Mucosa of stomach (tissue), 1 donor: ENCODE data around the gene DDX41.

ENCODE experiments used
- H3K27me3 ChIP-seq: one replicate; pipeline ENCODE4 v1.7.0; 2013; ENCODE audit warnings: mild to moderate bottlenecking, low read length; ENCODE audit not compliant: control insufficient read depth, insufficient read depth
- H3K36me3 ChIP-seq: one replicate; pipeline ENCODE4 v1.7.0; 2013; ENCODE audit warnings: low read length; ENCODE audit not compliant: control insufficient read depth, insufficient read depth
- H3K4me1 ChIP-seq: one replicate; pipeline ENCODE4 v1.7.0; 2013; ENCODE audit warnings: mild to moderate bottlenecking, low read length; ENCODE audit not compliant: control insufficient read depth, insufficient read depth
- H3K4me3 ChIP-seq: one replicate; pipeline ENCODE4 v1.7.0; 2013; ENCODE audit warnings: low read length
- H3K9ac ChIP-seq: one replicate; pipeline ENCODE4 v1.7.0; 2013; ENCODE audit warnings: mild to moderate bottlenecking, low read length, moderate library complexity
- H3K9me3 ChIP-seq: one replicate; pipeline ENCODE4 v1.7.0; 2013; ENCODE audit warnings: mild to moderate bottlenecking, low read length, moderate library complexity; ENCODE audit not compliant: control insufficient read depth
- donor health status: Pancreatic carcinoma.

Gene DDX41

GRCh38 chr5:177509381-177509951 lies 7.3 kb downstream of the DDX41 start, which contains the start of gene DOK3:
TSS of gene DOK3 (minus strand) at chr5:177509826. CDS start at chr5:177509540, 286 bp downstream.
- peak within 1 kb of the TSS; percentile 25 for H3K9ac ChIP-seq
- H3K9me3 ChIP-seq, result no peaks in the 10 kb centered on the region
- no peaks in the 10 kb centered on the region for H3K36me3 ChIP-seq
- no peaks in the 10 kb centered on the region for H3K27me3 ChIP-seq
- H3K4me1 ChIP-seq, result peaks cover 4% of the 10 kb centered on the region
- no peak within 1 kb of the TSS for H3K4me3 ChIP-seq

GRCh38 chr5:177508837-177509236 lies 7.9 kb downstream of the DDX41 start:
- no peak overlapping the region for H3K4me3 ChIP-seq
- H3K4me1 ChIP-seq, result peaks cover 4% of the 10 kb centered on the region
- peak overlapping the region; percentile 25 for H3K9ac ChIP-seq

GRCh38 chr5:177508221-177508611 lies 8.5 kb downstream of the DDX41 start:
- no peaks in the 10 kb centered on the region for H3K9me3 ChIP-seq
- H3K4me3 ChIP-seq, result no peak overlapping the region
- H3K36me3 ChIP-seq, result no peaks in the 10 kb centered on the region
- H3K27me3 ChIP-seq, result no peaks in the 10 kb centered on the region
- H3K4me1 ChIP-seq, result peaks cover 4% of the 10 kb centered on the region
- no peak overlapping the region for H3K9ac ChIP-seq

More at GRCh38 chr5:177508837-177509236, 7.9 kb downstream of the DDX41 start:
- Histone ChIP-seq H3K27me3 (no peaks in the 10 kb centered on the region), H3K9me3 (no peaks in the 10 kb centered on the region), H3K36me3 (no peaks in the 10 kb centered on the region)

GRCh38 chr5:177507596-177508220 lies 9.1 kb downstream of the DDX41 start:
- Histone ChIP-seq H3K9me3 (no peaks in the 10 kb centered on the region), H3K4me3 (no peak overlapping the region), H3K27me3 (no peaks in the 10 kb centered on the region), H3K36me3 (no peaks in the 10 kb centered on the region), H3K9ac (no peak overlapping the region), H3K4me1 (peaks cover 4% of the 10 kb centered on the region)

GRCh38 chr5:177507165-177507564 lies 9.6 kb downstream of the DDX41 start:
- no peaks in the 10 kb centered on the region for H3K27me3 ChIP-seq
- peaks cover 4% of the 10 kb centered on the region for H3K4me1 ChIP-seq
- H3K4me3 ChIP-seq, result no peak overlapping the region
- no peaks in the 10 kb centered on the region for H3K9me3 ChIP-seq
- H3K36me3 ChIP-seq, result no peaks in the 10 kb centered on the region
- H3K9ac ChIP-seq, result no peak overlapping the region

- Histone ChIP-seq H3K9me3 (no peaks in the 10 kb centered on the region), H3K9ac (no peak overlapping the region), H3K27me3 (no peaks in the 10 kb centered on the region), H3K36me3 (no peaks in the 10 kb centered on the region), H3K4me3 (no peak overlapping the region), H3K4me1 (peaks cover 9% of the 10 kb centered on the region)
Measured at GRCh38 chr5:177505075-177505474, 11.7 kb downstream of the DDX41 start.

GRCh38 chr5:177504086-177505056 lies 12.4 kb downstream of the DDX41 start:
- Histone ChIP-seq H3K9ac (no peak overlapping the region), H3K4me3 (no peak overlapping the region), H3K27me3 (no peaks in the 10 kb centered on the region), H3K4me1 (peaks cover 7% of the 10 kb centered on the region), H3K36me3 (no peaks in the 10 kb centered on the region), H3K9me3 (no peaks in the 10 kb centered on the region)

GRCh38 chr5:177503351-177504085 lies 13.2 kb downstream of the DDX41 start:
- H3K4me1 ChIP-seq, result peaks cover 7% of the 10 kb centered on the region
- H3K9ac ChIP-seq, result no peak overlapping the region
- H3K9me3 ChIP-seq, result no peaks in the 10 kb centered on the region
- no peaks in the 10 kb centered on the region for H3K36me3 ChIP-seq
- peaks cover 2% of the 10 kb centered on the region for H3K27me3 ChIP-seq
- H3K4me3 ChIP-seq, result no peak overlapping the region

GRCh38 chr5:177502886-177503285 lies 13.9 kb downstream of the DDX41 start:
- Histone ChIP-seq H3K36me3 (no peaks in the 10 kb centered on the region), H3K4me1 (peaks cover 14% of the 10 kb centered on the region), H3K4me3 (no peak overlapping the region), H3K9ac (no peak overlapping the region), H3K9me3 (no peaks in the 10 kb centered on the region), H3K27me3 (peaks cover 8% of the 10 kb centered on the region)

GRCh38 chr5:177501874-177502678 lies 14.7 kb downstream of the DDX41 start:
- Histone ChIP-seq H3K9ac (no peak overlapping the region), H3K27me3 (peaks cover 11% of the 10 kb centered on the region)

More at GRCh38 chr5:177501874-177502678, 14.7 kb downstream of the DDX41 start:
- Histone ChIP-seq H3K4me3 (no peak overlapping the region), H3K4me1 (peaks cover 16% of the 10 kb centered on the region), H3K9me3 (no peaks in the 10 kb centered on the region), H3K36me3 (no peaks in the 10 kb centered on the region)
